Mammary epithelial cell (primary cell): ENCODE measurements around the gene PARP3.

Experiments
- CTCF ChIP-seq, 2 donors: IDR thresholded peaks in 1 of 2; conservative IDR thresholded peaks in 1 of 2; 2 replicates each; pipeline ENCODE4 v1.5.1; 2011 to 2012; ENCODE audit warnings: inconsistent platforms in 2 of 2, low read length in 2 of 2, mild to moderate bottlenecking in 2 of 2, control low read depth in 1 of 2, low read depth in 1 of 2; ENCODE audit not compliant: insufficient read depth in 1 of 2; ENCODE audit errors: extremely low read depth in 1 of 2
- EZH2 ChIP-seq: IDR thresholded peaks from 2 replicates; pipeline ENCODE4 v1.6.1; 2012; ENCODE audit warnings: low read length, inconsistent platforms, borderline replicate concordance

GRCh38 chr3:51963951-51964451, 21.8 kb downstream of the PARP3 start:
- TF ChIP-seq CTCF (conservative IDR thresholded peaks at IDR 0.05 in 1 of 2, IDR thresholded peaks at IDR 0.05 in 1 of 2; ENCODE audit: extremely low read depth in 1 of 2, insufficient read depth in 1 of 2, low read depth in 1 of 2, low read length in 2 of 2) (no peak), EZH2 (no peak)
